ENCODE data around the gene SGSM1.

DNA sequence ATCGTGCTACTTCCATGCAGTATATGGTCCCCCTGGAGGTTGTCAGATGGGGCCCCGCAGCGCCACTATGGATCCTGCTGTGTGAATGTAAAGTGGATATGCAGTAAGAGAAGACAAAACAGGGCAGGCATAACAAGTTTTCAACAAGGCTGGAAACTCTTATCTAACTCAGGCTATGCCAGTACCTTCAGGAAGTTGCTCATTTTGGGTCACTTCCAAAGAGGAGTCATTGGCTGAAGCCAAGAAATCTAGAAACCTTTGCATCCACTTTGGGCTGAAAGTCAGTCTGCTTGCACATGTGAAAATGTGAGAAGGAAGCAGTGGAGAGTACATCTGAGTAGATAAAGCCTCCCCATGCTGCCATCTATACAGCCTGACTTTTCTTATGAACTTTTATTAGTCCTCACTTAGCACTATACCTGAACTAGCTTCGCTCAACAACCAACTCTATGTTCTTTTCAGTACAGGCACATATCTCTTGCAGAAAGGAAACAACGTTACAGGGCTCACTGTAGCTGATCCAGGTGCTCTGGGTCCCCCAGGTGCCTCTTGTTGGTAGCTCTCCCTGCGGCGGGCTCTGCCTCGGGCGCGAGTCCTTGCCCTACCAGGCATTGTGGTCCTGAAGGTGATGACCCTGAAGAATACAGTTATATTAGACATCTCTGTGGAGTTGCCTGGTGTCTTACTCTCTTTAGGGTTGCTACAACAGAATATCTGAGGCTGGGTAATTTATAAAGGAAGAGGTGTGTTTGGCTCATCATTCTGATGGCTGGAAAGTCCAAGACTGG is 43.9 kb upstream of the SGSM1 start:
- no peak for TF ChIP-seq FOXJ3 (CRISPR knock-in tag; IDR thresholded peaks at IDR 0.05)
- no peak for TF ChIP-seq REST (IDR thresholded peaks at IDR 0.05; ENCODE audit: low read depth, low read length)
- TF ChIP-seq TAF1 (IDR thresholded peaks at IDR 0.05; ENCODE audit: borderline replicate concordance, low read depth, low read length) = no peak
- TF ChIP-seq, protein P1, sequence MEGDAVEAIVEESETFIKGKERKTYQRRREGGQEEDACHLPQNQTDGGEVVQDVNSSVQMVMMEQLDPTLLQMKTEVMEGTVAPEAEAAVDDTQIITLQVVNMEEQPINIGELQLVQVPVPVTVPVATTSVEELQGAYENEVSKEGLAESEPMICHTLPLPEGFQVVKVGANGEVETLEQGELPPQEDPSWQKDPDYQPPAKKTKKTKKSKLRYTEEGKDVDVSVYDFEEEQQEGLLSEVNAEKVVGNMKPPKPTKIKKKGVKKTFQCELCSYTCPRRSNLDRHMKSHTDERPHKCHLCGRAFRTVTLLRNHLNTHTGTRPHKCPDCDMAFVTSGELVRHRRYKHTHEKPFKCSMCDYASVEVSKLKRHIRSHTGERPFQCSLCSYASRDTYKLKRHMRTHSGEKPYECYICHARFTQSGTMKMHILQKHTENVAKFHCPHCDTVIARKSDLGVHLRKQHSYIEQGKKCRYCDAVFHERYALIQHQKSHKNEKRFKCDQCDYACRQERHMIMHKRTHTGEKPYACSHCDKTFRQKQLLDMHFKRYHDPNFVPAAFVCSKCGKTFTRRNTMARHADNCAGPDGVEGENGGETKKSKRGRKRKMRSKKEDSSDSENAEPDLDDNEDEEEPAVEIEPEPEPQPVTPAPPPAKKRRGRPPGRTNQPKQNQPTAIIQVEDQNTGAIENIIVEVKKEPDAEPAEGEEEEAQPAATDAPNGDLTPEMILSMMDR (IDR thresholded peaks at IDR 0.05) = no peak
- TF ChIP-seq POLR2AphosphoS5 (IDR thresholded peaks at IDR 0.05; ENCODE audit: low read depth, low read length) = no peak
- TF ChIP-seq RCOR1 (IDR thresholded peaks at IDR 0.05; ENCODE audit: low read length) = no peak
- TF ChIP-seq EZH2phosphoT487 (IDR thresholded peaks at IDR 0.05; ENCODE audit: borderline replicate concordance, low read depth) = no peak
- TF ChIP-seq, protein P2, sequence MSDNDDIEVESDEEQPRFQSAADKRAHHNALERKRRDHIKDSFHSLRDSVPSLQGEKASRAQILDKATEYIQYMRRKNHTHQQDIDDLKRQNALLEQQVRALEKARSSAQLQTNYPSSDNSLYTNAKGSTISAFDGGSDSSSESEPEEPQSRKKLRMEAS (IDR thresholded peaks at IDR 0.05; ENCODE audit: low read depth) = no peak
- no peak for TF ChIP-seq EP300 (IDR thresholded peaks at IDR 0.05; ENCODE audit: borderline replicate concordance in 1 of 2, low read depth in 1 of 2, low read length in 1 of 2)

Data from SK-N-SH (cell line).